Measurements from ENCODE around the gene TMEM263.

GRCh38 chr12:107017042-107017441, 61.3 kb downstream of the TMEM263 start:
- no peak for TF ChIP-seq CTCF (conservative IDR thresholded peaks at IDR 0.05; ENCODE audit: low read length)
- no peak for TF ChIP-seq EZH2phosphoT487 (IDR thresholded peaks at IDR 0.05; ENCODE audit: borderline replicate concordance, low read depth, low read length)

All from OCI-LY7 (cell line).